CD4-positive, CD25-positive, alpha-beta regulatory T cell (primary cell): ENCODE measurements around the gene MVK. TPM values are rescaled to one million over a fixed set of nuclear protein-coding genes. Genes with fewer than 3 reads are reported as not detected.

Experiments
- ATAC-seq, 2 donors: fragments of 150-1000 bp; cut with Tn5 transposase; one replicate each; pipeline ENCODE4 v1.10.0; 2021; ENCODE audit warnings: low read depth in 2 of 2, moderate number of reproducible peaks in 2 of 2, moderate library complexity in 1 of 2
- DNase-seq, 3 donors: peaks; one replicate each; pipeline versions ENCODE4 v3.0.0 to v3.0.0-alpha.2; 2012 to 2022; ENCODE audit warnings: mixed read lengths in 1 of 3
- H3K27ac ChIP-seq: one replicate; pipeline ENCODE4 v1.7.0; 2013; ENCODE audit warnings: mild to moderate bottlenecking, low read length; ENCODE audit not compliant: insufficient read depth, poor library complexity, severe bottlenecking
- H3K27me3 ChIP-seq: one replicate; pipeline ENCODE4 v1.7.0; 2013; ENCODE audit warnings: low read length; ENCODE audit not compliant: control insufficient read depth, insufficient read depth
- H3K36me3 ChIP-seq: one replicate; pipeline ENCODE4 v1.7.0; 2013; ENCODE audit warnings: mild to moderate bottlenecking, low read length, moderate library complexity; ENCODE audit not compliant: control insufficient read depth, insufficient read depth
- H3K4me1 ChIP-seq: 2 replicates; pipeline ENCODE4 v1.7.0; 2013; ENCODE audit warnings: mild to moderate bottlenecking, low read length; ENCODE audit not compliant: insufficient read depth, control insufficient read depth, poor library complexity, severe bottlenecking
- H3K4me3 ChIP-seq: one replicate; pipeline ENCODE4 v1.7.0; 2013; ENCODE audit warnings: low read depth, mild to moderate bottlenecking, low read length, moderate library complexity
- H3K9me3 ChIP-seq, 2 experiments: 1 replicate in 1 of 2; 2 replicates in 1 of 2; pipeline ENCODE4 v1.7.0; 2013; ENCODE audit warnings: low read length in 2 of 2, mild to moderate bottlenecking in 1 of 2, moderate library complexity in 1 of 2; ENCODE audit not compliant: control insufficient read depth in 2 of 2
- H3K27ac Mint-ChIP-seq, 3 donors: one replicate each; pipeline ENCODE4 v1.8.0; 2020 to 2022; ENCODE audit warnings: mild to moderate bottlenecking in 3 of 3, mixed read lengths in 3 of 3, moderate library complexity in 2 of 3
- H3K27me3 Mint-ChIP-seq: one replicate; pipeline ENCODE4 v1.8.0; 2022; ENCODE audit warnings: mild to moderate bottlenecking, mixed read lengths
- H3K36me3 Mint-ChIP-seq: one replicate; pipeline ENCODE4 v1.8.0; 2020; ENCODE audit warnings: mixed read lengths
- H3K4me1 Mint-ChIP-seq, 4 donors: one replicate each; pipeline ENCODE4 v1.8.0; 2020 to 2022; ENCODE audit warnings: mixed read lengths in 4 of 4, mild to moderate bottlenecking in 1 of 4
- H3K4me3 Mint-ChIP-seq, 4 donors: one replicate each; pipeline ENCODE4 v1.8.0; 2020 to 2022; ENCODE audit warnings: mild to moderate bottlenecking in 4 of 4, mixed read lengths in 4 of 4, moderate library complexity in 3 of 4
- H3K9me3 Mint-ChIP-seq, 7 donors: one replicate each; pipeline ENCODE4 v1.8.0; 2020 to 2022; ENCODE audit warnings: mixed read lengths in 7 of 7, mild to moderate bottlenecking in 3 of 7, moderate library complexity in 2 of 7
- polyA plus RNA-seq, 4 donors: library from polyadenylated mRNA; unstranded; fragments of 300-500 nt; fragmentation: Illumina TruSeq; gene quantifications; one replicate each; pipeline ENCODE4 v1.2.3, GENCODE V29; 2021
- total RNA-seq: library from RNA; stranded (reverse); gene quantifications from one replicate; pipeline ENCODE4 v1.2.3, GENCODE V29; 2022

Gene MVK
- total and polyA plus RNA-seq, 5 donors from 2014 or later: 2.2 to 16.2 (median 3.8) TPM

GRCh38 chr12:109631302-109631701, 57.7 kb downstream of the MVK start:
- Mint-ChIP-seq H3K27ac (no peak overlapping the region), H3K4me1 (peaks cover 0 to 2% (median 0%) of the 10 kb centered on the region in 4 donors), H3K9me3 (peaks cover 0 to 4% (median 0%) of the 10 kb centered on the region in 7 donors), H3K27me3 (peaks cover 9% of the 10 kb centered on the region), H3K4me3 (no peak overlapping the region), H3K36me3 (no peaks in the 10 kb centered on the region)
- Histone ChIP-seq H3K9me3 (no peaks in the 10 kb centered on the region), H3K4me3 (no peak overlapping the region), H3K36me3 (no peaks in the 10 kb centered on the region), H3K27ac (no peak overlapping the region), H3K27me3 (no peaks in the 10 kb centered on the region), H3K4me1 (no peaks in the 10 kb centered on the region)
- DNase-seq (no peak), ATAC-seq (no peak)

- Mint-ChIP-seq H3K9me3 (peaks cover 0 to 4% (median 0%) of the 10 kb centered on the region in 7 donors), H3K4me3 (no peak overlapping the region), H3K27ac (no peak overlapping the region), H3K36me3 (no peaks in the 10 kb centered on the region), H3K27me3 (peaks cover 6% of the 10 kb centered on the region), H3K4me1 (peaks cover 0 to 2% (median 0%) of the 10 kb centered on the region in 4 donors)
- ATAC-seq (no peak), DNase-seq (no peak)
- H3K9me3 ChIP-seq: no peaks in the 10 kb centered on the region
- no peak overlapping the region for H3K4me3 ChIP-seq
- H3K27ac ChIP-seq: no peak overlapping the region
- no peaks in the 10 kb centered on the region for H3K27me3 ChIP-seq
- H3K36me3 ChIP-seq: no peaks in the 10 kb centered on the region
- H3K4me1 ChIP-seq: no peaks in the 10 kb centered on the region
Measured at GRCh38 chr12:109631751-109632150, 58.2 kb downstream of the MVK start.

DNA sequence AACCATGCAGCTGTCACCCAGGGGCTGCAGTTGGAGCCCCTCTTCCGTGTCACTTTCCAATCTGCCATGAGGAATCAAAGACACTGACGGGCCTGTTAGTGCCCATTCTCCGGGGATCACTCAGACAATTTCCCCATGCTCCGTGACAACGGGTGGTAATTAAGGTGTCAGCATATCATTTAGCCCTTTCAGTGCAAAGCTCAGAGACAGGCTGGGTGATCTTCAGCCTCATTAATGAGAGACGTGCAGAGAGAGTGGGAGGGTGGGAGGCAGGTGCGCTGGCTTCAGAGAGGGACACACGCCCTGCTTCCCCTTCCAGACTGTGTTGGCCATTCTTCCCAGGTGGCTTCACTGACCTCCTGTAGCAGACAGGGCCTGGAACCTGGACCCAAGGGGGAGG, 58.7 kb downstream of the MVK start:
- Histone ChIP-seq H3K27me3 (no peaks in the 10 kb centered on the region), H3K9me3 (no peaks in the 10 kb centered on the region), H3K4me3 (no peak overlapping the region), H3K36me3 (no peaks in the 10 kb centered on the region), H3K4me1 (no peaks in the 10 kb centered on the region), H3K27ac (no peak overlapping the region)
- H3K4me3 Mint-ChIP-seq: no peak overlapping the region
- no peaks in the 10 kb centered on the region for H3K4me1 Mint-ChIP-seq
- H3K9me3 Mint-ChIP-seq: peaks cover 0 to 4% (median 0%) of the 10 kb centered on the region in 7 donors
- no peak for DNase-seq
- H3K27me3 Mint-ChIP-seq: peaks cover 6% of the 10 kb centered on the region
- H3K27ac Mint-ChIP-seq: no peak overlapping the region
- H3K36me3 Mint-ChIP-seq: no peaks in the 10 kb centered on the region
- no peak for ATAC-seq

GRCh38 chr12:109635717-109636116, 62.1 kb downstream of the MVK start:
- H3K9me3 ChIP-seq: no peaks in the 10 kb centered on the region
- Mint-ChIP-seq H3K4me1 (no peaks in the 10 kb centered on the region), H3K9me3 (peaks cover 0 to 4% (median 0%) of the 10 kb centered on the region in 7 donors), H3K27me3 (no peaks in the 10 kb centered on the region), H3K27ac (no peak overlapping the region), H3K36me3 (no peaks in the 10 kb centered on the region), H3K4me3 (no peak overlapping the region)
- H3K4me3 ChIP-seq: no peak overlapping the region
- H3K27ac ChIP-seq: no peak overlapping the region
- H3K4me1 ChIP-seq: no peaks in the 10 kb centered on the region
- no peaks in the 10 kb centered on the region for H3K36me3 ChIP-seq
- H3K27me3 ChIP-seq: no peaks in the 10 kb centered on the region
- no peak for ATAC-seq
- DNase-seq: no peak

- Mint-ChIP-seq H3K4me1 (no peaks in the 10 kb centered on the region), H3K9me3 (peaks cover 0 to 4% (median 0%) of the 10 kb centered on the region in 7 donors)
Measured at GRCh38 chr12:109637348-109637747, 63.8 kb downstream of the MVK start.

DNA sequence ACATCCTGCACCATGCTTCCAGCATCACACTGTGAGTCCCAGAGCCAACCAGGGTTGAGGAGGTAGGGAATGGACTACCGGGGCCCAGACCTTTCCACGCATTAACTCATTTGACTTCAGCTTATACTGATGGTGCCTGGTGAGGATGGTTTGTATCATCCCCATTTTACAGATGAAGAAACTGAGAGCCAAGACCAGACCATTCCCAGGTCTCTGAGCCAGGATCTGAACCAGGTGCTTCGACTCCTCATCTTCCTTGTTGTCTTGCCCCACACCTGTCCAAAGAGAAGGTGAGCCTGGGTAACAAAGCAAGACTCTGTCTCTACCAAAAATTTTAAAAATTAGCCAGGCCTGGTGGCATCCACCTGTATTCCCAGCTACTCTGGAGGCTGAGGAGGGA, 64.4 kb downstream of the MVK start:
- no peaks in the 10 kb centered on the region for H3K36me3 Mint-ChIP-seq
- Histone ChIP-seq H3K36me3 (no peaks in the 10 kb centered on the region), H3K27ac (no peak overlapping the region), H3K27me3 (no peaks in the 10 kb centered on the region), H3K4me3 (no peak overlapping the region), H3K4me1 (no peaks in the 10 kb centered on the region), H3K9me3 (no peaks in the 10 kb centered on the region)
- H3K4me3 Mint-ChIP-seq: no peak overlapping the region
- H3K27me3 Mint-ChIP-seq: peaks cover 4% of the 10 kb centered on the region
- H3K4me1 Mint-ChIP-seq: no peaks in the 10 kb centered on the region
- ATAC-seq (no peak), DNase-seq (no peak)
- H3K27ac Mint-ChIP-seq: no peak overlapping the region
- peaks cover 0 to 4% (median 0%) of the 10 kb centered on the region in 7 donors for H3K9me3 Mint-ChIP-seq

More at GRCh38 chr12:109637348-109637747, 63.8 kb downstream of the MVK start:
- Mint-ChIP-seq H3K36me3 (no peaks in the 10 kb centered on the region), H3K27me3 (peaks cover 4% of the 10 kb centered on the region), H3K27ac (no peak overlapping the region), H3K4me3 (no peak overlapping the region)
- Histone ChIP-seq H3K9me3 (no peaks in the 10 kb centered on the region), H3K27me3 (no peaks in the 10 kb centered on the region), H3K27ac (no peak overlapping the region), H3K4me1 (no peaks in the 10 kb centered on the region), H3K36me3 (no peaks in the 10 kb centered on the region), H3K4me3 (no peak overlapping the region)
- DNase-seq: no peak
- no peak for ATAC-seq

DNA sequence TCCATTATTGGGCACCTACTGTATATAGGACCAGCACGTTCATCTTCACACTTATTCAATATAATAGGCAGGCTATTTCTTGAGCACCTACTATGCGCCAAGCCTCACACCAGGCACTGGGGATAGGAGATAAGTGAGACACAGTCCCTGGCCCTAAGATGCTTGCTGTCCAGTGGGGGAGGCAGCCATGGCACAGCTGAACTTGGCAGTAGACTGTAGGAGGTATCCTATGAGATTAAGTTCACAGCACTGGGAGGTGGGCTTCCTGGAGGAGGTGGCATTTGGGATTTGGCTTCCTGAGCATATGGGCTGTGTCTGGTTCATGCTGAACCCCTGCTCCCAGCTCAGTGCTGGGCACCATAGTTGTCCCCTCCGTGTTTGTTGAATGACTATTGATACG, 65.1 kb downstream of the MVK start:
- Histone ChIP-seq H3K36me3 (no peaks in the 10 kb centered on the region), H3K9me3 (no peaks in the 10 kb centered on the region), H3K4me1 (no peaks in the 10 kb centered on the region), H3K27ac (no peak overlapping the region), H3K27me3 (no peaks in the 10 kb centered on the region), H3K4me3 (no peak overlapping the region)
- no peak for DNase-seq
- H3K27me3 Mint-ChIP-seq: peaks cover 4% of the 10 kb centered on the region
- ATAC-seq: no peak
- peaks cover 0 to 2% (median 0%) of the 10 kb centered on the region in 7 donors for H3K9me3 Mint-ChIP-seq
- H3K36me3 Mint-ChIP-seq: no peaks in the 10 kb centered on the region
- no peak overlapping the region for H3K4me3 Mint-ChIP-seq
- H3K27ac Mint-ChIP-seq: no peak overlapping the region
- no peaks in the 10 kb centered on the region for H3K4me1 Mint-ChIP-seq

DNA sequence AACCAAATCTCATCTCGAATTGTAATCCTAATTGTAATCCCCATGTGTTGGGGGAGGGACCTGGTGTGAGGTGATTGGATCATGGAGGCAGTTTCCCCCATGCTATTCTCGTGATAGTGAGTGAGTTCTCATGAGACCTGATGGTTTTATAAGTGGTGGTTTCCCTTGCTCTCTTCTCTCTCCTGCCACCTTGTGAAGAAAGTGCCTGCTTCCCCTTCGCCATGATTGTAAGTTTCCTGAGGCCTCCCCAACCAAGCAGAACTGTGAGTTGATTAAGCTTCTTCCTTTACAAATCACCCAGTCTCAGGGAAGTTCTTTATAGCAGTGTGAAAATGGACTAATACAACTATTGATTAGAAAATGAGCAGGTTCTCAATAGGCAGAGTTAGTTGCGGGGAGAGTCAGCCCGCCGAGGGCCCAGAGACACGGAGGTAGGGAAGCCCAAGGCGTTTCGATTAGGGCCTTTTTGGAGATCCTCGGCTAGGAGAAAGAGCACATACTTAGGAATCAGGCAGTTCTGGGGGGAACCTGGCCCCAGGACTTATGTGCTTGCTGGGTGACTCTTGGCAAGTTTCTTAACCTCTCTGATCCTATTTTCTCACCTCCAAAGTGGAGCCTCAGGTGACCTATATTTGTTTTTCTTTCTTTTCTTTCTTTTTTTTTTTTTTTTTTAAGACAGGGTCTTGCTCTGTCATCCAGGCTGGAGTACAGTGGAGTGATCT, 65.7 kb downstream of the MVK start:
- H3K27ac Mint-ChIP-seq: no peak overlapping the region
- H3K36me3 ChIP-seq: no peaks in the 10 kb centered on the region
- no peak overlapping the region for H3K4me3 Mint-ChIP-seq
- H3K36me3 Mint-ChIP-seq: no peaks in the 10 kb centered on the region
- DNase-seq (no peak), ATAC-seq (no peak)
- no peak overlapping the region for H3K27ac ChIP-seq
- H3K4me3 ChIP-seq: no peak overlapping the region
- H3K4me1 Mint-ChIP-seq: no peaks in the 10 kb centered on the region
- H3K27me3 ChIP-seq: no peaks in the 10 kb centered on the region
- peaks cover 0 to 1% (median 0%) of the 10 kb centered on the region in 7 donors for H3K9me3 Mint-ChIP-seq
- no peaks in the 10 kb centered on the region for H3K4me1 ChIP-seq
- peaks cover 4% of the 10 kb centered on the region for H3K27me3 Mint-ChIP-seq
- H3K9me3 ChIP-seq: no peaks in the 10 kb centered on the region
